Measurements from ENCODE around the gene SPEG.

SPEG gene

DNA sequence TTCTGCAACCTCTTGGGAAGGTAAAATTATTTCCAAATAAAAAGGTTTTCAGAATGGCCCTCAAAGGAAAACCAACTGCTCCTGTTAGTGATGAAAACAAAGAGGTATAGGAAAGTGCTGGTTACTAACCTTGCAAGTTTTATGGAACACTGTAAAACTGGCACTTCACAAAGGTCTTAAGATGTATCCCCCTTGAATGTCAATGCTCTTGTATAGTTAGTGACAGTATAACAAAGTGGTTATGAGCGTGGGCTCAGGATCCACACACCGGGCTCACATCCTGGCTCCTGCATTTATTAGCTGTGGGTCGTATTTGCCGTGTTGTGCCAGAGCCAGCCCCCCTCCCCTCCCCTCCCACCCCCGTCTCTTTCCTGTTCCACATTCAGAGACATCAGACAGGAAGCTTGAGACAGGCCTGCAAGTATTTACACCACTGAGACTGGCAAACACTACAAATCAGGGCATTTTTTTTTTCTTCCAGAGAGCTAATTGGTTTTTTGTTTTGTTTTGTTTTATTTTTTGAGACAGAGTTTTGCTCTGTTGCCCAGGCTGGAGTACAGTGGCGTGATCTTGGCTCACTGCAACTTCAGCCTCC, 37.7 kb upstream of the SPEG start:
- H3K4me3 ChIP-seq (ENCODE audit: low read length) = no peak overlapping the region
- no peak overlapping the region for H3K9ac ChIP-seq (ENCODE audit: low read depth, low read length)
- H3K9me3 ChIP-seq (ENCODE audit: insufficient read depth, low read depth, low read length) = no peaks in the 10 kb centered on the region
- no peak overlapping the region for H3K27ac ChIP-seq (ENCODE audit: low read length)
- H3K36me3 ChIP-seq (ENCODE audit: insufficient read depth, low read depth, low read length) = no peaks in the 10 kb centered on the region
- no peaks in the 10 kb centered on the region for H3K4me1 ChIP-seq (ENCODE audit: insufficient read depth, low read length)
- H3K27me3 ChIP-seq (ENCODE audit: insufficient read depth, low read length) = no peaks in the 10 kb centered on the region

DNA sequence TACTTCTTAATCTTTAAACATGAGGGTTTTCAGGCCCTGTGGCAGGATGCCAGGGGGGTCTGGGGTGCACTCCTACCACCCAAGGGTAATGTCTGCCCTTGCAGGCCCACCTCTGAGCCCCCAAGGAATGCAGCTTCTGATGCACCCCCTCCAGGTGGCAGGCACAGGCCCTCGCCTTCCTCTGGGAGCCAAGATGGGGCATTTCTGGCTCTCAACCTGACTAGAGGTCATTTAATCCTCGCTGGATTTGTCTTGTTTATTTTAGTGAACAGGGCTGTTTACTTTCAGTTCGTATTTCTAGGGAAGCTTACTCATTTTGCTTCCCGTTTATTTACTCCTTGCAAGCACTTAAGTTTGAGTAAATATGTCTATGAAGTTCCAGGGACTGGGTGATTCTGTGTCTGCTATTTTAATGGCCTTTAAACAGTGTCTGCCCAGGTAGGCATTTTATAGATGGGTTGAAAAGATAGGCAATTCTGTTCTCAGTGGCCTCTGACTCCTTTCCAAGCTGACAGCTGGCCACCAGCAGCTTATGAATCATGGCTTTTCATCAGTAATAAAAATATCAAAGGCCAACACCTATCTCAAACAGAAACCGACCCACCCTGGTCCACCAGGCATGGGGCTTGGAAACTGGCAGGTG, 35.8 kb upstream of the SPEG start:
- Histone ChIP-seq H3K36me3 (ENCODE audit: insufficient read depth, low read depth, low read length) (no peaks in the 10 kb centered on the region), H3K4me3 (ENCODE audit: low read length) (no peak overlapping the region), H3K4me1 (ENCODE audit: insufficient read depth, low read length) (peaks cover 5% of the 10 kb centered on the region; the same call in 1 of the 2 replicates), H3K9me3 (ENCODE audit: insufficient read depth, low read depth, low read length) (no peaks in the 10 kb centered on the region), H3K9ac (ENCODE audit: low read depth, low read length) (no peak overlapping the region), H3K27me3 (ENCODE audit: insufficient read depth, low read length) (no peaks in the 10 kb centered on the region), H3K27ac (ENCODE audit: low read length) (no peak overlapping the region)

DNA sequence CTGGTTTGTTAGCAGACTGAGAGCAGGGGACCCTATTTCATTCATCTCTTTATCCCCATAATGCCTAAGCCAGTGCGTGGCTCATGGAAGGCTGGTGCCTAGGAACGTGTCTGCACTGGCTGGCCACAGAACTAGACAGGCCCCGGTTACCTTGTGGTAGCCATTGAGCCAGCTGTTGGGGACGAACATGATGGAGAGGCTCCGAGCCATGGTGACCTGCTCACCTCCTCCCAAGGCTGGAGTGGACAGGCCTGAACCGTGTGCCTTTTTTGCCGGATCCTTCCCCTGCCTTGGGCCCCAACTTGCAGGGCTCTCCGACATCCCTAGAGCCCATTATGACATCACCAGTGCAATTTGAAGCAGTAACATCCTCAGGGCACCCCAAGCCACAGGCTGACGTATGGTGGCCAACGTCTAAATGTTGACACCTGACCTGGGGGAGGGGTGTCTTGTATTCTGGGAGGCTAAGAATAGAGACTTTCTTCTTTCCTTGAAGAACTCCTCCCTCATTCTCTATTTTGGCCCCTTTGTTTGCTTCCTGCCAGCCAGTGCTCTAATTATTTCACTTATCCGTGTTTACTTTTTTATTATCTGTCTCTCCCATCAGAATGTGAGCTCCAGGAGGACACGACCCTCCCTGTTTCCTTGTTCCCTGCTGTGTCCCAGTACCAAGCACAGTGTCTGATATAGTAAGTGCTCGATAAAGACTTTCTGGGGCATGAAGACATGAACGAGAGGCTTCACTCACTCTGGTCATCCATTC, 34.7 kb upstream of the SPEG start:
- Histone ChIP-seq H3K9me3 (ENCODE audit: insufficient read depth, low read depth, low read length) (no peaks in the 10 kb centered on the region), H3K4me3 (ENCODE audit: low read length) (no peak overlapping the region), H3K4me1 (ENCODE audit: insufficient read depth, low read length) (peaks cover 5% of the 10 kb centered on the region; the same call in 1 of the 2 replicates), H3K36me3 (ENCODE audit: insufficient read depth, low read depth, low read length) (no peaks in the 10 kb centered on the region), H3K27me3 (ENCODE audit: insufficient read depth, low read length) (no peaks in the 10 kb centered on the region), H3K9ac (ENCODE audit: low read depth, low read length) (no peak overlapping the region), H3K27ac (ENCODE audit: low read length) (no peak overlapping the region)

DNA sequence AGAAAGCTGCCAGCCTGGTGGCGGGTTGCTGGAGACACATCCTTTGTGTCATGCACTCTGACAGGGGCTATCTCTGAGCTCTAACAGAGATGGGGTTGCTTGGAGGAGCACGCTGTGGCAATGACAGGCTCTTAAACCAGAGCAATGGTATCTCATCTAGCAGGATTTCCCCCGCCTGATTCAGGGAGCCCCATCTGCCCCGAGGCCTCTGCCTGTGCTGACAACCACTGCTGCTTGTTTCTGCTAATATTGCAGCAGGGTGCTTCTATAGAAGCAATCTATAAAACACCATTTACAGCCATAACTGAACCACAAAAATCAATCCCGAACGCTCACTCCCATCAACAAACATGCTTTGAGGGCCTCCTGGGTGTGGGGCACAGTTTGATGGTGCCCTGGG, 34.1 kb upstream of the SPEG start:
- Histone ChIP-seq H3K27me3 (ENCODE audit: insufficient read depth, low read length) (no peaks in the 10 kb centered on the region), H3K9ac (ENCODE audit: low read depth, low read length) (no peak overlapping the region), H3K36me3 (ENCODE audit: insufficient read depth, low read depth, low read length) (no peaks in the 10 kb centered on the region), H3K27ac (ENCODE audit: low read length) (no peak overlapping the region), H3K4me3 (ENCODE audit: low read length) (no peak overlapping the region), H3K4me1 (ENCODE audit: insufficient read depth, low read length) (peaks cover 5% of the 10 kb centered on the region; the same call in 1 of the 2 replicates), H3K9me3 (ENCODE audit: insufficient read depth, low read depth, low read length) (no peaks in the 10 kb centered on the region)

DNA sequence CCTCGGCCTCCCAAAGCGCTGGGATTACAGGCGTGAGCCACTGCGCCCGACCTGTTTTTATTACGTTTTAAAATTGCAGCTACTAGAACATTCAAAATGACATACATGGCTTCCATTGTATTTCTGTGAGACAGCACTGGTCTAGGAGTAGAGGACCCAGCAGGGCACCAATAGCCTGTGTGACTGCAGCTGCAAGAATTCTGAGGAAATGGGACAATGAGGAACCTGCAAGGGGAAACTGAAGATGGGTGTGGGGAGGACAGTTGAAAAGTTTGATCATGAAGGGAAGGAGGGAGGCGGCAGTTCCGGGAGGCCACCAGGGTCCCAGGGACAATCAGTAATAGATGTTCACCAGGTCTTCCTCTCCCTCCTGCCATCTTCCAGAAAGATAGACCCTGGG, 33.0 kb upstream of the SPEG start:
- no peak overlapping the region for H3K27ac ChIP-seq (ENCODE audit: low read length)
- no peak overlapping the region for H3K9ac ChIP-seq (ENCODE audit: low read depth, low read length)
- H3K4me1 ChIP-seq (ENCODE audit: insufficient read depth, low read length) = peaks cover 5% of the 10 kb centered on the region; the same call in 1 of the 2 replicates
- H3K27me3 ChIP-seq (ENCODE audit: insufficient read depth, low read length) = no peaks in the 10 kb centered on the region
- no peaks in the 10 kb centered on the region for H3K36me3 ChIP-seq (ENCODE audit: insufficient read depth, low read depth, low read length)
- H3K9me3 ChIP-seq (ENCODE audit: insufficient read depth, low read depth, low read length) = no peaks in the 10 kb centered on the region
- no peak overlapping the region for H3K4me3 ChIP-seq (ENCODE audit: low read length)

DNA sequence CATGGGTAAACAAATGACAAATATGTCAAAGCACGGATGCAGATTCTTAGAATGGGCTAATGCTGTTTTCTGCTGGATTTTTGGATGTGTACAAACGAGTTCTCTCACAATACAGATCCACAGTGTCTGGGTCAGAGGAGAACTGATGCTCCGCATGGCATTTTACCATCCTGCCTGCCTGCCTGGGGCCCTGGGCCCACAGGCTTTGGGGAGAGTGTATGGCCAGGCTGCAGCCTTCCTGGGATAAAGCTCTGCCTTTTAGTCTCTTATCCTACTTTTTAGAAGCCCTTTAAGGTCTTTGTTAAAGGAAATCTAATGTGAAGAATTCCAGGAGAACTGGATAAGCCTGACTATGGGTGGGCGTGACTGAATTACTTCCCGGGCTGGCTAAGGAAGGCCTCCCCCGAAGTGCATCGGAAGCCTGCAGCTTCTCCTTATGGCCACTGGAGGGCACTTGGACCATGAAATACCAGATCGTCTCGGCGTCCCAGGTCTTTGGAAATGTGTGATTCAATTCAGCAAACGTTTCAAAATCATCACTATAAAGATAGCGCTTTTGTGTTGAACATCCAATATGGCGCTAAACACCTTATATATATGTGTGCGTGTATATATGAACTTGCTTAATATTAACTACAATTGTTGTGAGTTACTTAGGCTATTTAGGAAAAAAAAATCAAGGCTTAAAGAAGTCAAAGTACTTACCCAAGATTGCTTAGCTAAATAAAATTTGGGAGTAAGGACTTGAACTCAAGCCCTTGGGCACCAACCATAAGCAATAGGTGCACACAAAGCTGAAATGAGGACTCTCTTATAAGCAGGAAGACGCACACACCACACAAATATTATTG, 31.8 kb upstream of the SPEG start:
- Histone ChIP-seq H3K27me3 (ENCODE audit: insufficient read depth, low read length) (no peaks in the 10 kb centered on the region), H3K9me3 (ENCODE audit: insufficient read depth, low read depth, low read length) (no peaks in the 10 kb centered on the region), H3K36me3 (ENCODE audit: insufficient read depth, low read depth, low read length) (no peaks in the 10 kb centered on the region), H3K4me3 (ENCODE audit: low read length) (no peak overlapping the region), H3K9ac (ENCODE audit: low read depth, low read length) (no peak overlapping the region), H3K27ac (ENCODE audit: low read length) (no peak overlapping the region), H3K4me1 (ENCODE audit: insufficient read depth, low read length) (peaks cover 5% of the 10 kb centered on the region; the same call in 1 of the 2 replicates)

DNA sequence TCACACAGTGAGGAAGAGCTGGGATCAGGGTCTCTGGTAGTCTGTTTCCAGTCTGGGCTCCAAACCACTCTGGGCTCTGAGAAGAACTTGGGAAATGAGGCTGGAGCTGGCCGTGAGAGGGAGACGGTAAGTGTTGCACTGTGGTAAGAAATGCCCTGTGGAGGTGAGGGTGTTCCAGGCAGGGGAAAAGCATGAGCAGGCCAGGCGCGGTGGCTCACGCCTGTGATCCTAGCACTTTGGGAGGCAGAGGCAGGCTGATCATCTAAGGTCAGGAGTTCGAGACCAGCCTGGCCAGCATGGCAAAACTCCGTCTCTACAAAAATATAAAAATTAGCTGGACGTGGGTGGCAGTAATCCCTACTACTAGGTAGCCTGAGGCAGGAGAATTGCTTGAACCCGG, 30.8 kb upstream of the SPEG start:
- H3K27ac ChIP-seq (ENCODE audit: low read length) = no peak overlapping the region
- H3K9me3 ChIP-seq (ENCODE audit: insufficient read depth, low read depth, low read length) = no peaks in the 10 kb centered on the region
- H3K27me3 ChIP-seq (ENCODE audit: insufficient read depth, low read length) = no peaks in the 10 kb centered on the region
- no peak overlapping the region for H3K4me3 ChIP-seq (ENCODE audit: low read length)
- no peaks in the 10 kb centered on the region for H3K36me3 ChIP-seq (ENCODE audit: insufficient read depth, low read depth, low read length)
- H3K9ac ChIP-seq (ENCODE audit: low read depth, low read length) = no peak overlapping the region
- H3K4me1 ChIP-seq (ENCODE audit: insufficient read depth, low read length) = peaks cover 5% of the 10 kb centered on the region; the same call in 1 of the 2 replicates

DNA sequence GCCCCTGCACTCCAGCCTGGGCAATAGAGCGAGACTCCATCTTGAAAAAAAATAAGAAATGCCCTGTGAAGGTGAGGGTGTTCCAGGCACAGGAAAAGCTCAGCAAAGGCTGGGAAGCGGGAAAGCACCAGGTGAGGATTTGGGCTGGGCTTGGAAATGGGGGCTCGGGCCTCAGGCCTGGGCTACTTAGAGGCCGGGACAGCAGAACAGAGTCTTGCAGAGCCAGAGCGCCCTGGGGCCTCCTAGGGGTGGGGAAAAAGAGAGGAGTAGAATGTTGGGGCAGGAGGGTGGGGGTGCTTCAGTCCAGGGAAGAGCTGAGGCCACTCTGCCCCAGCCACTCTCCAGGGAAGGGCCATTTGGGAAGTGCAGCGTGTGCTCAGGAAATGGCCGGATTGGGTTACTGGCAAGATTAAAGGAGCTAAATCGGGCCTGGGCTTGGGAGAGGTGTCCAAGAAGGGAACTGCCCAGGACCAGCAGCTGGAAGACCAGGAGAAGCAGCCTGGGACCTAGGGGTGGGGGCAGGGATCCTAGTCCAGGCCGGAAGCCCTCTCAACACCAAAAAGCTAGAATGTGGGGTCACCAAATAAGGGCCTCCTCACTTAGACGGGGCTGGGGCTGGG, 30.2 kb upstream of the SPEG start:
- no peaks in the 10 kb centered on the region for H3K36me3 ChIP-seq (ENCODE audit: insufficient read depth, low read depth, low read length)
- H3K9me3 ChIP-seq (ENCODE audit: insufficient read depth, low read depth, low read length) = no peaks in the 10 kb centered on the region
- H3K4me1 ChIP-seq (ENCODE audit: insufficient read depth, low read length) = peaks cover 5% of the 10 kb centered on the region; the same call in 1 of the 2 replicates
- no peak overlapping the region for H3K27ac ChIP-seq (ENCODE audit: low read length)
- H3K4me3 ChIP-seq (ENCODE audit: low read length) = no peak overlapping the region
- H3K27me3 ChIP-seq (ENCODE audit: insufficient read depth, low read length) = no peaks in the 10 kb centered on the region
- peak overlapping the region; percentile 41; the same call in 1 of the 2 replicates for H3K9ac ChIP-seq (ENCODE audit: low read depth, low read length)

DNA sequence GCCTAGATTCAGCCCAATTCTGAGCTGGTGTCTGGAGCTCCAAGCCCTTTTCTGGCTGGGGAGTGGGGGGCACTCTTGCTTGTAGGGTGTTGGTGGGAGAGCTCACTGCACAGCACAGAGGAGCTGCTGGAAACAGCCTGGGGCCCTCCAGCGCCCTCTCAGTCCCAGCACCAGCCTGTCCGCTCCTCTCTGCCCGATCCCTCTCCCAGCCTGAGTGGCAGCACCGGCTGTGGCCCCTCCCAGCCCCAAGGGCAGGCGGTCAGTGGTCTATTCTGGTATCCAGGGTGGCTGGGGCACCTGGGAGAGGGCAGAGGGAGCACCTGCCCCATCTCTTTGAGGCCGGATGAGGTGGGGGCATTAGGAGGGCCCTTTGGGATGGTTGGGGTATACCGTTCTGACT, 29.7 kb upstream of the SPEG start:
- Histone ChIP-seq H3K4me3 (ENCODE audit: low read length) (no peak overlapping the region), H3K36me3 (ENCODE audit: insufficient read depth, low read depth, low read length) (no peaks in the 10 kb centered on the region), H3K9me3 (ENCODE audit: insufficient read depth, low read depth, low read length) (no peaks in the 10 kb centered on the region), H3K9ac (ENCODE audit: low read depth, low read length) (peak overlapping the region; percentile 41; the same call in 1 of the 2 replicates), H3K27ac (ENCODE audit: low read length) (no peak overlapping the region), H3K4me1 (ENCODE audit: insufficient read depth, low read length) (peaks cover 5% of the 10 kb centered on the region; the same call in 1 of the 2 replicates), H3K27me3 (ENCODE audit: insufficient read depth, low read length) (no peaks in the 10 kb centered on the region)

DNA sequence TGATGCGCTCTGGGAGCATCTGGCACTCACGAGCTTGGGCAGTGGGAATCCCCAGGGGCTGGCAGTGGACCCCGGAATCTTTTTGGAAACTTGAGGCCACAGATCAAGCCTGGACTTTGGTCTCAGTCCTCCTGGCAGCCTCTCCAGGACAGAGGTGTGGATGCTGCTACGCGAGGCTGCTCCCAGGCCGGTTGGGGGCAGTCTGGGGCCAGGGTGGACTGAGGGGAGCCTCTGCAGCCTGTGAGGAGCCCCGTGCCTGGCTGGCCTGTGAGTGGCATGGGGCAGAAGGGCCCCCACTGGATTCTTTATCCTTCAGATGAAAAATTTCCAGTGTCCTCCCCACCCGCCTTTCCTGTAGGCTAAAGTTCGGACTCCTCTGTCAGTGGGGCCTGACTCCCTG, 29.2 kb upstream of the SPEG start:
- Histone ChIP-seq H3K27ac (ENCODE audit: low read length) (no peak overlapping the region), H3K4me1 (ENCODE audit: insufficient read depth, low read length) (peaks cover 5% of the 10 kb centered on the region; the same call in 1 of the 2 replicates), H3K9me3 (ENCODE audit: insufficient read depth, low read depth, low read length) (no peaks in the 10 kb centered on the region)

More for the DNA sequence above, 29.2 kb upstream of the SPEG start:
- H3K4me3 ChIP-seq (ENCODE audit: low read length) = no peak overlapping the region
- H3K36me3 ChIP-seq (ENCODE audit: insufficient read depth, low read depth, low read length) = no peaks in the 10 kb centered on the region
- no peaks in the 10 kb centered on the region for H3K27me3 ChIP-seq (ENCODE audit: insufficient read depth, low read length)
- no peak overlapping the region for H3K9ac ChIP-seq (ENCODE audit: low read depth, low read length)

Measured in iPS-20b (cell line).